LNCAP (cell line): ENCODE results near the gene FUNDC1.

Experiments
- TF ChIP-seq, protein P1 (sequence below): fragments of 450-650 bp; IDR thresholded peaks from 2 replicates; pipeline ENCODE4 v1.5.1; 2017; ENCODE audit warnings: mild to moderate bottlenecking

Gene FUNDC1

DNA sequence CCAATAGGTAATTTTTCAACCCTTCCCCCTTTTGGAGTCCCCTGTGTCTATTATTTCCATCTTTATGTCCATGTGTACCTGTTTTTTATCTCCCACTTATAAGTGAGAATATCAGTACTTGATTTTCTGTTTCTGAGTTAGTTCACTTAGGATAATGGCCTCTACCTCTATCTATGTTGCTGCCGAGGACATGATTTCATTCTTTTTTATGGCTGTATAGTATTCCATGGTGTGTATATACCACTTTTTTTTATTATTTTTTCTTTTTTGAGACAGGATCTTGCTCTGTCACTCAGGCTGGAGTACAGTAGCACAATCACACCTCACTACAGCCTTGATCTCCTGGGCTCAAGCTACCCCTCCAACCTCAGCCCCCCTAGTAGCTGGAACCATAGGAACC lies 47.6 kb downstream of the FUNDC1 start:
- TF ChIP-seq, protein P1, sequence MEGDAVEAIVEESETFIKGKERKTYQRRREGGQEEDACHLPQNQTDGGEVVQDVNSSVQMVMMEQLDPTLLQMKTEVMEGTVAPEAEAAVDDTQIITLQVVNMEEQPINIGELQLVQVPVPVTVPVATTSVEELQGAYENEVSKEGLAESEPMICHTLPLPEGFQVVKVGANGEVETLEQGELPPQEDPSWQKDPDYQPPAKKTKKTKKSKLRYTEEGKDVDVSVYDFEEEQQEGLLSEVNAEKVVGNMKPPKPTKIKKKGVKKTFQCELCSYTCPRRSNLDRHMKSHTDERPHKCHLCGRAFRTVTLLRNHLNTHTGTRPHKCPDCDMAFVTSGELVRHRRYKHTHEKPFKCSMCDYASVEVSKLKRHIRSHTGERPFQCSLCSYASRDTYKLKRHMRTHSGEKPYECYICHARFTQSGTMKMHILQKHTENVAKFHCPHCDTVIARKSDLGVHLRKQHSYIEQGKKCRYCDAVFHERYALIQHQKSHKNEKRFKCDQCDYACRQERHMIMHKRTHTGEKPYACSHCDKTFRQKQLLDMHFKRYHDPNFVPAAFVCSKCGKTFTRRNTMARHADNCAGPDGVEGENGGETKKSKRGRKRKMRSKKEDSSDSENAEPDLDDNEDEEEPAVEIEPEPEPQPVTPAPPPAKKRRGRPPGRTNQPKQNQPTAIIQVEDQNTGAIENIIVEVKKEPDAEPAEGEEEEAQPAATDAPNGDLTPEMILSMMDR: no peak

DNA sequence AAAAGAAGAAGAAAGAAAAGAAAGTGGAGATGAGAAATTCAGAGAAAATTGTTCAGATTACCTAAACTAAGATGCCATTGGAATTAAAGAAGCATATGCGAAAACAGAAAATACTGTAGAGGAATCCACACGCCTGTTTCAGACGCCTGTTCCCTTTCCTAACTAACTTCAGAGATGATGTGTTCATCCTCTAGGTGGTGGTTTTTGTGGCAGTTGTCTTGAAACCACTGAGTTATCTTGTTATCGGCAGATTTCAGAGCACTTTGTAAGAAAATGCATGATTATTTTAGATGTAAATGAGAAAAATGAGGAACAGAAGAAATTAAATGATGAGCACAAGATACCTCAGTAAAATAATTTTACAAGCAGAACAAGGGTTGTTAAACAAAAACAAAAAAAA lies 48.3 kb downstream of the FUNDC1 start:
- TF ChIP-seq, protein P1: no peak

DNA sequence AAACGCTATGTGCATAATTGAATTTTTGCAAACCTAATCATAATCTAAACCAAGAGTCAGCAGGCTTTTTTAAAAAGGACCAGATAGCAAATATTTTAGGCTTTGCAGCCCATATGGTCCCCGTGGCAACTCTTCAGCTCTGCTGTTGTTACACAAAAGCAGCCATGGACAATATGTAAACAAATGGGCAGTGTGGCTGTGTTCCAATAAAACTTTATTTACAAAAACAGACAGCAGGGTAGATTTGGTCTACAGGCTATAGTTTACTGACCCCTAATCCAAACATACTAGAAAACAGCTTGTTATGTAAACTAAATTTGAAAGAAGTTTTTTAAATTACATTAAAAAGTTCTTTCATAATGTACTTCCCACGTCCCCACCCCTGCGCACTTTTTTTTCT lies 53.1 kb downstream of the FUNDC1 start:
- TF ChIP-seq, protein P1: no peak

DNA sequence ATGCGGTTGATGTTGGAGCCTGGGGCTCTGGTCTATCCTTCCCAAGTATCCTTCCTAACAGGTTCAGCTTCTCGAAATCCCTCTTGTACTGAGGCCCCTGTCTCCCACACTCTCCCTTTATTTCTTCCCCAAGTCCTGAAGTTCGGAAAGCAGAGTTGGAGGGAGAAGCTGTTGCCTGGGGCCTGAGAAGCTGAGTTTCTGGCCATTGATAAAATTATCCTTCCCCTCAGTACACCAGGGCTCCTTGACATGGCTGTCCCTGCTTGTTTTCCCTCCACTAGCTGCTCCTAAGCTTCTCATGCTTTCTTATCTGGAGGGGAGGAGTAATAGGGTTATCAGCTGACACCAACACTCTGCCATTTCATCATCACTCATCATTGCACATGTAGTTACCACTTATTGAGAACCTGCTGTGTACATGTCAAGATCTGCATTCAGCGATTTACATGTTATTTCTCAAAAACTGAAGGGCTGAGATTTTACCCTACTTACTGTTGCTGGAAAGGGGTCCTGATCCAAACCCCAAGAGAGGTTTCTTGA lies 58.0 kb downstream of the FUNDC1 start:
- TF ChIP-seq, protein P1: no peak

DNA sequence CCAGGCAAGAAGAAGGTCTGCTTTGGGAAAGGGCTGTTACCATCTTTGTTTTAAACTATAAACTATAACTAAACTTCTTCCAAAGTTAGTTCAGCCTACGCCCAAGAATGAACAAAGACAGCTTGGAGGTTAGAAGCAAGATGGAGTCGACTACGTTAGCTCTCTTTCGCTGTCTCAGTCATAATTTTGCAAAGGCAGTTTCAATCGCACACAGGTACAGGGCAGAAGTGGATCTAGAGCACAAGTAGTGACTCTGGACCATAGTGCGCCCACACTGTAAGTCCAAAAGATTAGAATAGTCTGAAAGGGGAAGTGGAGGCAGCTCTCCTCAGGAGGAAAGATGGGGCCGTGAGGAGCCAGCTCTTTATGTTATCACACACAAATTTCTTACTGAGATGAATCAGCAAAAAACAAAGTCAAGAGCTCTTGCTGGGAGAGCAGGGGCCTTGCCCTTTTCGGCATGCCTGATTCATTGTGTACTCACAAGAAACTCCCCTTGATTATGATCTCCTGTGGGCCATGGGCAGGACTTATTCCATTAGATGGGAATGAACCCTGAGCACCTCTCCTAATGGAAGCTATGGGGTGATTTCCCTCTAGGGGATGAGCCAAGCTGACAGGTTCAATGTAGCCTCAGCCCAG lies 58.6 kb downstream of the FUNDC1 start:
- TF ChIP-seq, protein P1: no peak

DNA sequence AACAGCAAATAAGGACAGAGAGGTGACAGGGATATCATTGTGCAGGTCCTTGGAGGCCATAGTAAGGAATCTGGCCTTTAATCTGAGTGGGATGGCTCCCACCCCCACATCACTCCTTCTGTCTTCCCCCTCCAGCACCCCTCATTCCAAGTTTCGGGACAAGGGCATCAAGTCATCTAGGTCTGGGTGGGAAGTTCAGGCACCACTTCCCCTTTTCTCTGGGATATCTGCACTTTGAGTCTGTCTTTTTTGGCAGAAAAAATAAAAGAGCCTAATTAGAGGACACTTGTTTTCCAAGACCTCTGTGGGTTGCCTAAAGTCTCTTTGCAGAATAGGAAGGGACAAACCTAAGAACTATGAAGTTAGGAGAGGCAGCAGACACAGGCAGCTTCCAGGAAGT lies 60.1 kb downstream of the FUNDC1 start:
- TF ChIP-seq, protein P1: no peak

DNA sequence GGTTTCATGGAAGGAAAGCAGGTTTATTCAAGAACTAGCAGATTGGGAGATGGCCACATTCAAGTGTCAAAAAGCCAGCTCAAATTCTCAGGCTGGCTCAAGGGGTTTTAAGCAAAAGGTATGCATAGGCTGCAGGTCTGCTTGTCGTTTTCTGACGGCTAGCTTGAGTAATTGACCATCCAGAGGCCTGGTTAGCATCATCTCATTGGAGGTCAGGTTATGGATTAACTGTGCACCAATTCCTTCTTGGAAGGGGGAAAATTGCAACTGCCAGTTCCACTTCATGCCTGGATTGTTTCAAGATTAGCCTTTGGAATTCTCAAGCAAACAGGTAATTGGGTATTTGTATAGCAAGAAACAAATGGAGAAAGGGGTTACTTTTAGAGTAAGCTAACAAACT lies 62.1 kb downstream of the FUNDC1 start:
- TF ChIP-seq, protein P1: no peak

DNA sequence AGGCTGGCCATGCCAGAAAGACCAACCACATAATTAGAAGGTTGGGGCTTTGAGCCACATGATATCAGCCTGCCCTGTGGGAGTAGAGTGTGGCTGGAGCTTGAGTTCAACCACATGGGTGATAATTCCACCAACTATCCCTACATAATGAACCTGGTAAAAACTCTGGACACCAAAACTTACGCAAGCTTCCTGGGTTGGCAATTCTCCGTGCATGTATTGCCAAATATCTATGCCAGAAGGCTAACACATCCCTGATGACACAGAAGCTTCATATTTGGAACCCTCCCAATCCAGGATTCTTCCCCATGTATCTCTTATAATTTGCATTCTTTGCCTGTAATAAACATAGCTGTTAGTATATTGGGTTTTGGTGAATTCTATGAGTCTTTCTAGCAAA lies 68.2 kb downstream of the FUNDC1 start:
- TF ChIP-seq, protein P1: no peak
